ENCODE data around the gene CXCL17. TPM values are rescaled to one million over a fixed set of nuclear protein-coding genes. Genes with fewer than 3 reads are reported as not detected.
"Not testable (repeated sequence)": the region's sequence is repeated elsewhere in the genome, so short reads cannot be mapped to it uniquely, and the experiment has no call there.

CXCL17 gene
- total RNA-seq, 1 donor from 2014 or later: not detected

- Mint-ChIP-seq H3K4me1 (ENCODE audit: low read depth) (no peaks in the 10 kb centered on the region), H3K27me3 (ENCODE audit: low read depth) (peaks cover 29% of the 10 kb centered on the region), H3K27ac (ENCODE audit: unreplicated experiment) (no peak overlapping the region), H3K4me3 (ENCODE audit: unreplicated experiment) (no peak overlapping the region), H3K36me3 (ENCODE audit: low read depth) (no peaks in the 10 kb centered on the region), H3K9me3 (ENCODE audit: low read depth) (no peaks in the 10 kb centered on the region)
- peak; percentile 97 for TF ChIP-seq CTCF (IDR thresholded peaks at IDR 0.05)
- no peak for DNase-seq (ENCODE audit: low spot score)
Observed at GRCh38 chr19:42450314-42450934, 7.7 kb upstream of the CXCL17 start.

- DNase-seq (ENCODE audit: low spot score); H3K4me1 Mint-ChIP-seq (ENCODE audit: low read depth); H3K36me3 Mint-ChIP-seq (ENCODE audit: low read depth); H3K4me3 Mint-ChIP-seq (ENCODE audit: unreplicated experiment); H3K27ac Mint-ChIP-seq (ENCODE audit: unreplicated experiment); H3K9me3 Mint-ChIP-seq (ENCODE audit: low read depth): not testable (repeated sequence)
- peaks cover 21% of the 10 kb centered on the region for H3K27me3 Mint-ChIP-seq (ENCODE audit: low read depth)
Observed at GRCh38 chr19:42448306-42448705, 5.6 kb upstream of the CXCL17 start.

GRCh38 chr19:42445948-42446347 is 3.2 kb upstream of the CXCL17 start:
- Mint-ChIP-seq H3K27me3 (ENCODE audit: low read depth) (peaks cover 8% of the 10 kb centered on the region), H3K9me3 (ENCODE audit: low read depth) (no peaks in the 10 kb centered on the region), H3K4me3 (ENCODE audit: unreplicated experiment) (no peak overlapping the region), H3K36me3 (ENCODE audit: low read depth) (no peaks in the 10 kb centered on the region), H3K4me1 (ENCODE audit: low read depth) (no peaks in the 10 kb centered on the region), H3K27ac (ENCODE audit: unreplicated experiment) (no peak overlapping the region)
- no peak for DNase-seq (ENCODE audit: low spot score)
- no peak for TF ChIP-seq CTCF (IDR thresholded peaks at IDR 0.05)

DNA sequence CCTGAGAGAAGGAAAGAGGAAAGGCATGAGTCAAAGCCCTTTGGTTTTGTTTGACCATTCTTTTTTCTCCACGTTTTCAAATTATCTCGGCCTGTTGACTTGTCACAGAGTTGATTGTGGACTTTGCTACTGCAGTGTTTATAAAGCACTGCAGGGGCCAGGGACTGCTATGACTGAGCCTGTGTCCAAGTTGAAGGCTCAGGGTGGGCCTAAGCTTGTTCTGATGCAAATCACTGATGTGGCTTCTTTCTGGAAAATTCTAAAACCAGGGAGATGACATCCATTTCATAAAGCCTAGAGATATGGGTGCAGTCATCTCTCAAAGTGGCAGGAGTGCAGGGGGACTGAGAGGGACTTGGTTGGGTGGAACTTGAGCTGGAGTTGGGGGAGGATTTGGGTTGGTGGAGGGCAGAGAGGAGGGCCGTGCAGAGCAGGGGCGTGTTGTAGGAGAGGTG is 1.2 kb upstream of the CXCL17 start:
- no peak for DNase-seq (ENCODE audit: low spot score)
- Mint-ChIP-seq H3K27ac (ENCODE audit: unreplicated experiment) (no peak overlapping the region), H3K4me1 (ENCODE audit: low read depth) (peaks cover 4% of the 10 kb centered on the region), H3K36me3 (ENCODE audit: low read depth) (no peaks in the 10 kb centered on the region), H3K27me3 (ENCODE audit: low read depth) (peaks cover 8% of the 10 kb centered on the region), H3K4me3 (ENCODE audit: unreplicated experiment) (no peak overlapping the region), H3K9me3 (ENCODE audit: low read depth) (no peaks in the 10 kb centered on the region)
- no peak for TF ChIP-seq CTCF (IDR thresholded peaks at IDR 0.05)

DNA sequence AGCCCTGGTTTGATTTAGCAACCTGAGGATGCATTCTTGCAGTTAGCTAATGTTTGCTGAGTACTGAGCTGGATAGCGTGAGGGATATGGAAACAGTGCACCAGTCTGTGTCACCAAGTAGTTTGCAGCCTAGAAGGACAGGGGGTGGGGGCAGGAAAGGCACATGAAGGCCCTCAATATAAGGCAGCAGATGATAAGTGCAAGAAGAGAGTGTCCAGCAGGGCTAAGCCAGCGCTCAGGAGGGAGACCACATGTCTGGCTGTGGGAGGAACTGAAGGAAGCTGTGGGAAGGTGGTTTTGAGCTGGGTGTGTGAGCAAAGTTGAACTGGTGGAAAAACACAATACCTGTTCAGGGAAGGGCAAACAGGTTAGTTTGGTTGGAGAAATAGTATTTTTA is 1.7 kb downstream of the CXCL17 start:
- Mint-ChIP-seq H3K4me3 (ENCODE audit: unreplicated experiment) (no peak overlapping the region), H3K27me3 (ENCODE audit: low read depth) (peaks cover 8% of the 10 kb centered on the region), H3K36me3 (ENCODE audit: low read depth) (no peaks in the 10 kb centered on the region), H3K9me3 (ENCODE audit: low read depth) (no peaks in the 10 kb centered on the region), H3K27ac (ENCODE audit: unreplicated experiment) (no peak overlapping the region), H3K4me1 (ENCODE audit: low read depth) (peaks cover 9% of the 10 kb centered on the region)
- no peak for DNase-seq (ENCODE audit: low spot score)
- no peak for TF ChIP-seq CTCF (IDR thresholded peaks at IDR 0.05)

Measured in chondrocyte (in vitro differentiated cells).